OCI-LY1 (cell line): ENCODE data around the gene CD207.

Source experiments
- CTCF ChIP-seq: fragments of 200-600 bp; sonication (generic), shearing (Covaris generic); IDR thresholded peaks from 2 replicates; pipeline ENCODE4 v1.5.1; 2017; ENCODE audit warnings: mild to moderate bottlenecking, antibody characterized with exemption, low read length, moderate library complexity, mixed read lengths
- EZH2 ChIP-seq: fragments of 200-600 bp; sonication (generic), shearing (Covaris generic); IDR thresholded peaks from 2 replicates; pipeline ENCODE4 v1.8.0; 2017; ENCODE audit warnings: borderline replicate concordance, mixed run types, mild to moderate bottlenecking, antibody characterized with exemption, low read length, moderate library complexity, mixed read lengths

- TF ChIP-seq EZH2 (no peak), CTCF (no peak)
Measured at GRCh38 chr2:70832386-70832785, 3.2 kb downstream of the CD207 start.
